K562 (cell line): Measurements from ENCODE around the gene DDRGK1. TPM values are rescaled to one million over a fixed set of nuclear protein-coding genes. Genes with fewer than 3 reads are reported as not detected.

ENCODE experiments used
- HLTF ChIP-seq: fragments of 450-650 bp; IDR thresholded peaks from 2 replicates; pipeline ENCODE4 v1.6.1; 2016
- ILK ChIP-seq: fragments of 450-650 bp; IDR thresholded peaks from 2 replicates; pipeline ENCODE4 v1.6.1; 2016; ENCODE audit warnings: missing genetic modification characterization, low read depth, mild to moderate bottlenecking, missing compliant biosample characterization, moderate library complexity, borderline replicate concordance
- IRF9 ChIP-seq: fragments of 450-650 bp; IDR thresholded peaks from 2 replicates; pipeline ENCODE4 v1.6.1; 2016; ENCODE audit warnings: missing biosample characterization, missing genetic modification characterization
- JUND ChIP-seq, 2 experiments: IDR thresholded peaks; 2 replicates in 1 of 2; 3 replicates in 1 of 2; pipeline ENCODE4 v1.6.1; 2011; ENCODE audit warnings: borderline replicate concordance in 2 of 2, low read depth in 2 of 2, low read length in 2 of 2, improper control_type of control experiment in 1 of 2, missing biosample characterization in 1 of 2, missing genetic modification characterization in 1 of 2, missing genetic modification reagents in 1 of 2
- KHSRP ChIP-seq: fragments of 450-650 bp; IDR thresholded peaks from 2 replicates; pipeline ENCODE4 v1.6.1; 2017
- MBD1 ChIP-seq: fragments of 250-450 bp; sonication (Bioruptor Pico); IDR thresholded peaks from 2 replicates; pipeline ENCODE4 v1.8.0; 2022; ENCODE audit warnings: inconsistent platforms
- NCOA6 ChIP-seq: fragments of 450-650 bp; IDR thresholded peaks from 2 replicates; pipeline ENCODE4 v1.6.1; 2017; ENCODE audit warnings: mild to moderate bottlenecking
- ZFP36 ChIP-seq: fragments of 150-350 bp; IDR thresholded peaks from 2 replicates; pipeline ENCODE4 v1.6.1; 2018; ENCODE audit warnings: low read length, low read depth; ENCODE audit not compliant: partially characterized antibody
- polyA plus RNA-seq, 8 experiments: library from polyadenylated mRNA; depleted of rRNA in 4 of 8; stranded (reverse) in 5 of 8; unstranded in 3 of 8; fragments of >200 nt; fragmentation: Nextera tagmentation in 2 of 8; fragmentation: Illumina TruSeq in 1 of 8; extraction: Ambion mirVana in 2 of 8; extraction: Trizol in 1 of 8; gene quantifications; 2 replicates each; pipeline versions ENCODE4 v1.2.1 to v1.2.3, GENCODE V29; 2011 to 2014; ENCODE audit warnings: inconsistent platforms in 1 of 8, missing spikeins in 1 of 8
- total RNA-seq, 7 experiments: library from RNA; depleted of rRNA in 6 of 7; stranded (reverse); fragments of >200 nt in 6 of 7; fragmentation: Illumina TruSeq in 2 of 7; extraction: Trizol in 2 of 7; gene quantifications; 2 replicates each; pipeline versions ENCODE4 v1.2.1 to v1.2.3, GENCODE V29; 2011 to 2021; ENCODE audit warnings: low replicate concordance in 1 of 7
- TF ChIP-seq, protein P1 (sequence below): fragments of 250-450 bp; sonication (Bioruptor Pico); IDR thresholded peaks from 2 replicates; pipeline ENCODE4 v1.8.0; 2022; ENCODE audit warnings: moderate library complexity, mild to moderate bottlenecking, inconsistent platforms

Gene DDRGK1
- total and polyA plus RNA-seq, 9 of the 15 experiments (the other 6 are each of a cell fraction or from before 2014, with no cell fraction given): 2.3 to 54.4 (median 29.1) TPM

GRCh38 chr20:3202965-3203314 lies 1.5 kb downstream of the DDRGK1 start (continued):
- TF ChIP-seq MBD1 (CRISPR knock-in tag): no peak
- TF ChIP-seq, protein P1, sequence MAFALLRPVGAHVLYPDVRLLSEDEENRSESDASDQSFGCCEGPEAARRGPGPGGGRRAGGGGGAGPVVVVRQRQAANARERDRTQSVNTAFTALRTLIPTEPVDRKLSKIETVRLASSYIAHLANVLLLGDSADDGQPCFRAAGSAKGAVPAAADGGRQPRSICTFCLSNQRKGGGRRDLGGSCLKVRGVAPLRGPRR (CRISPR knock-in tag): no peak
- no peak for TF ChIP-seq ILK
- no peak for TF ChIP-seq JUND (IDR thresholded peaks at IDR 0.05; ENCODE audit: borderline replicate concordance, low read depth, low read length)
- TF ChIP-seq JUND (tag; IDR thresholded peaks at IDR 0.05; ENCODE audit: borderline replicate concordance, low read depth, low read length): no peak
- no peak for TF ChIP-seq KHSRP
- TF ChIP-seq NCOA6: no peak
- TF ChIP-seq IRF9: no peak
- no peak for TF ChIP-seq HLTF
- TF ChIP-seq ZFP36: no peak
- TF ChIP-seq, all 486 proteins: peak for 0
